NT2/D1 (cell line): Measurements from ENCODE around the gene WFIKKN2.

Experiments
- SUZ12 ChIP-seq: IDR thresholded peaks from 2 replicates; pipeline ENCODE4 v1.6.1; 2011; ENCODE audit not compliant: insufficient read length, insufficient read depth; ENCODE audit errors: extremely low read depth
- YY1 ChIP-seq: IDR thresholded peaks from 2 replicates; pipeline ENCODE4 v1.6.1; 2011; ENCODE audit not compliant: insufficient read length, insufficient read depth
- ZNF274 ChIP-seq: IDR thresholded peaks from 2 replicates; pipeline ENCODE4 v1.6.1; 2011; ENCODE audit warnings: mild to moderate bottlenecking, low read depth, low read length

DNA sequence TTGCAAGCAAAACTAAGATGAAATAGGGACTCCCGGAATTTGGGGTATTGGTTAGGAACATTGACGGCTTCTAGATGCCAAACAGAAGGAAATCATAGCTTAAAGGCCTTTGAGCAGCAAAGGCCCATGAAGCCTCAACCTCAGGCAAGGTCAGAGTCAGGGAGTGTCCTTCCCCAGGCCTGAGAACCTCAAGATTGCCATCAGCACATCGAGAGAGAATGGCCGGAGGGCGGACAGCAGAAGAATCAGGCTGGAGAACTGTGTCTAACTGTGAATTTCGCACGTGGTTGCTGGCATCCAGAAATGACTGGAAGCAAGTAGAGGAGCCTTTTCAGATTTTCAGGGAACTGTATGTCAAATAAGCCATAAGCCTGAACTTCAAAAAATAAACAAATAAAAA lies 43.3 kb upstream of the WFIKKN2 start:
- no peak for TF ChIP-seq ZNF274
- TF ChIP-seq YY1 = no peak
- TF ChIP-seq SUZ12 = no peak
